ENCODE results near the gene C17orf100.

C17orf100 gene

DNA sequence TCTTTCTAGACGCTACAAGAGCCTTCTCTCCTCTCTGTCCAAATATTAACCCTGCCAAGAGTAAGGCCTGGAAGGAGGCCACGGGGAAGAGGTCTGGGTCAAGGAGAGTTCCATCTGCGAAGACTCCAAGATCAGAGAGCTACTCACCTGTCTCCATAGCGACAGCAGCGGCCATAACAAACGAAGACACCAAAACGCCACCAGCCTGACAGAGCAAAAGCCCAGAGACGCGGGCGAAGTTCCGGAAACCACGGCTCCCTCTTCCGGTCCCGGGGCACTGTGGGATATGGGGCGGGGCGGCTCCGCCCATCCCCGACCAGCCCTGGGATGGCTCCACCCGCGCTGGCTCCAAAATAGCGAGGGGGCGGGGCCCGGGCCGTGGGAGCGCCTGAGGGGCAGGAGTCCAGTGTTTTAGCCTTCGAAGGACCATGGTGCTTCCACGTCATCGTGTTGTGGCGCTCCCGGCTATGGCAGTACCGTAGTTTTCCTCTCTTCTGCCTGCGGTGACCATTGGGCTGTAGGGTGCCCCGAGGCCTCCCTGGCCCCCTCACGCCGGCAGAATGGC is at the start of gene C17orf100, which contains the start of gene MED31:
Gene C17orf100, plus strand, starts transcription at position 409 of the 565 bp plus-strand sequence. Its CDS starts 152 bp downstream, at position 561.
Gene MED31, minus strand, starts transcription at position 252 of the 565 bp plus-strand sequence. Its CDS starts 77 bp downstream, at position 175.
- DNase-seq (ENCODE audit: low spot score) = peak; percentile 92

- DNase-seq (ENCODE audit: low spot score) = no peak
These were observed 49.4 kb upstream of the C17orf100 start for GRCh38 chr17:6602141-6602540.

DNA sequence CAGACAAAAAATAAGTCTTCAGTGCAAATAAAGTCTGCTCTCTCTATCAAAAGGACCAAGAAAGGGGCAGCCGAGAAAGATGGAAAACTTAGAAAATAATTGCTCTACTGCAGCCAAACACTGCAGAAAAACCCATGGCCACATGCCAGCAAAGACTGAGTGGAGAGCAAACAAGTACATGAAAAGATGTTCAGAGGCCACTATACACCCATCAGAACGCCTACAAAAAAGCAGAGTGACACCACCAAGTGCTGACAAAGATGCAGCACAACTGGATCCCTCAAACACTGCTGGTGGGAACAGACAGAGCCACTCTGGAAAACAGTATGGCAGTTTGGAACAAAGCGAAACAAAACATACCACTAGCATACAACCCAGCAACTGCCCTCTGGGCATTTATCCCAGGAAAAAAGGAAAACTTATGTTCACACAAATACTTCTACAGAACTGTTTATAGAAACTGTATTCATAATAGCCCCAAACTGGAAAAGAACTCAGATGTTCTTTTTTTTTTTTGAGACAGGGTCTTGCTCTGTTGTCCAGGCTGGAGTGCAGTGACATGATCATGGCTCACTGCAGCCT is 47.7 kb upstream of the C17orf100 start:
- peak; percentile 5 for DNase-seq (ENCODE audit: low spot score)

DNA sequence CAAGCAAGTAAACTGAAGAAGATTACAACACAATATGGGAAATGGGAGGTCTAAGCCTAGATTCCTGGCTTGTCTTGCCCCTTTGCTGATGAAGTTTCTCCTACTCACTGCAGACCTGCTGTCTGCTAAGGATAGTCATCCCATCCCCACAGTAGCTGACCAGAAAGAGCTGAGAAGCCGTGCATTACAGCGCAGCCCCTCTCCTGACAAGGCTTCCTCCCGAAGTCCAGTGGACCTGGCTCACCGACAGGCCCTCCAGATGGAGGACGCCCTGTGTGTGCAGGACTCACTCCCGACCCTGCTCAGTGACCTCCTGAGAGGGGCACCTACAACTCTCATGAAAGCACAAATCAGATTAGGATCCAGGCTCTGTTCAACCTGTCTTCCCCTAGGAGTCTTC is 46.4 kb upstream of the C17orf100 start:
- DNase-seq (ENCODE audit: low spot score) = no peak

- no peak for DNase-seq (ENCODE audit: low spot score)
These were observed 43.2 kb upstream of the C17orf100 start for GRCh38 chr17:6608321-6608720.

- DNase-seq (ENCODE audit: low spot score) = no peak
These were observed 41.6 kb upstream of the C17orf100 start for GRCh38 chr17:6610011-6610410.

- no peak for DNase-seq (ENCODE audit: low spot score)
These were observed 40.3 kb upstream of the C17orf100 start for GRCh38 chr17:6611231-6611630.

GRCh38 chr17:6623941-6624340 is 27.6 kb upstream of the C17orf100 start:
- no peak for DNase-seq (ENCODE audit: low spot score)

GRCh38 chr17:6626616-6627015 is 24.9 kb upstream of the C17orf100 start:
- DNase-seq (ENCODE audit: low spot score) = no peak

GRCh38 chr17:6627019-6627418 is 24.5 kb upstream of the C17orf100 start:
- no peak for DNase-seq (ENCODE audit: low spot score)

DNA sequence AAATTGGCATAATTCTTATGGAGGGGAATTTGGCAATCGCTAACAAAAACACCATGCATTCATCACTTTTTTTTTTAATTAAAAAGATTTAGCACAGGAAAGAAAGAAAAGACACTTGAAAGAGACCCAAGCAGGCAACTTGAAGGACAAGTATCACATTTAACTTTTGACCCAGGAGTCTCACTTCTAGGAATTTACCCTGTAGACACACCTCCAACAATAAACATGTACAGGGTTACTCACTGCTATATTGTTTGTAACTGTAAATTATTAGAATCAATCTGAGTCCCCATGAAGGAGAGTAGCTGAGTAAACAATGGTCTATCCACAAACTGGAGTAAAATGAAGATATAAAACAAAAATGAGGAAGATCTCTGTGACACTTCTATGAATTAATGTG is 21.2 kb upstream of the C17orf100 start:
- DNase-seq (ENCODE audit: low spot score) = no peak

GRCh38 chr17:6632530-6632929 is 19.0 kb upstream of the C17orf100 start:
- no peak for DNase-seq (ENCODE audit: low spot score)

- no peak for DNase-seq (ENCODE audit: low spot score)
These were observed 18.3 kb upstream of the C17orf100 start for GRCh38 chr17:6633263-6633662.

- no peak for DNase-seq (ENCODE audit: low spot score)
These were observed 15.5 kb upstream of the C17orf100 start for GRCh38 chr17:6636105-6636504.

GRCh38 chr17:6636616-6637457 is 14.7 kb upstream of the C17orf100 start:
- no peak for DNase-seq (ENCODE audit: low spot score)

DNA sequence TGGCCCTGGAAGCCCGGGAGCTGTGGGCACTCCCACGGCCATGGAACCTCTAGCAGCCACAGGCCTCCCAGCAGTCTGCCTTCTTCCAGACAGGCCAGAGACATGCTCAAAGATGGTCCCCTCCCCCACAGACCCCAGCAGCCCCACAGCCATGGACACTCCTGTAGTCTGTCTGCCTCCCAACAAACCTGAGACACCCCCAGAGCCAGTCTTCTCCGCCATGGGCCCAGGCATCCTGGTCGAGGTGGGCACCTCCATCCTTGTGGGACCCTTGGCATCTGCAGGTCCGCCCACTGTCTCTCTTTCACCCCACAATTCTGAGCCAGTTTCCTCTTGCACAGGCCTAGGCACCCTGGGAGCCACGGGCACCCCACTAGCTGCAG is 14.1 kb upstream of the C17orf100 start:
- DNase-seq (ENCODE audit: low spot score) = no peak

GRCh38 chr17:6638046-6638908 is 13.3 kb upstream of the C17orf100 start:
- no peak for DNase-seq (ENCODE audit: low spot score)

DNA sequence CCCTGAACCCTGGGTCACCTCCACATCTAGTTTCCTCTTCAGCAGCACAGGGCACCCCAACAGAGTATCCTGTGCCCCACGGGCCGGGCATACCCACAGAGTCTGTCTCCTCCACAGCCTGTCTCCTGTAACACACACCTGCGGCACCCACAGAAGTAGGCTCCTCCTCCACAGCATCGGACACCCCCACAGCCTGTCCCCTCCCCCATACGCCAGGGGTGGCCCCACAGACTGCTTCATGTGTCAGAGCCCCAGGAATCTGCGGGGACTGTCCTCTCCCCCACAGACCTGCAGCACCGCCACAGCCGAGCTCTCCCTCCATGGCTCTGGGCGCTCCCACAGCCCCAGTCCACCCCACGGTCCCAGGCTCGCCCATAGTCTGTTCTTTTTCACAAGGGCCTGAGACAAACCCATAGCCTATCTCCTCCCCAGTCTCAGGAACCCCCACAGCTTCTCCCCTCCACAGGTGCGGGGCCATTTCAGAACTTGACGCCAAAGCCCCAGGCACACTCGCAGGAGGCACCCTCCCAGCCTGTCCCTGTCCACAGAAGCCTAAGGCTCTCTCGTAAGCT is 12.5 kb upstream of the C17orf100 start:
- DNase-seq (ENCODE audit: low spot score) = no peak

DNA sequence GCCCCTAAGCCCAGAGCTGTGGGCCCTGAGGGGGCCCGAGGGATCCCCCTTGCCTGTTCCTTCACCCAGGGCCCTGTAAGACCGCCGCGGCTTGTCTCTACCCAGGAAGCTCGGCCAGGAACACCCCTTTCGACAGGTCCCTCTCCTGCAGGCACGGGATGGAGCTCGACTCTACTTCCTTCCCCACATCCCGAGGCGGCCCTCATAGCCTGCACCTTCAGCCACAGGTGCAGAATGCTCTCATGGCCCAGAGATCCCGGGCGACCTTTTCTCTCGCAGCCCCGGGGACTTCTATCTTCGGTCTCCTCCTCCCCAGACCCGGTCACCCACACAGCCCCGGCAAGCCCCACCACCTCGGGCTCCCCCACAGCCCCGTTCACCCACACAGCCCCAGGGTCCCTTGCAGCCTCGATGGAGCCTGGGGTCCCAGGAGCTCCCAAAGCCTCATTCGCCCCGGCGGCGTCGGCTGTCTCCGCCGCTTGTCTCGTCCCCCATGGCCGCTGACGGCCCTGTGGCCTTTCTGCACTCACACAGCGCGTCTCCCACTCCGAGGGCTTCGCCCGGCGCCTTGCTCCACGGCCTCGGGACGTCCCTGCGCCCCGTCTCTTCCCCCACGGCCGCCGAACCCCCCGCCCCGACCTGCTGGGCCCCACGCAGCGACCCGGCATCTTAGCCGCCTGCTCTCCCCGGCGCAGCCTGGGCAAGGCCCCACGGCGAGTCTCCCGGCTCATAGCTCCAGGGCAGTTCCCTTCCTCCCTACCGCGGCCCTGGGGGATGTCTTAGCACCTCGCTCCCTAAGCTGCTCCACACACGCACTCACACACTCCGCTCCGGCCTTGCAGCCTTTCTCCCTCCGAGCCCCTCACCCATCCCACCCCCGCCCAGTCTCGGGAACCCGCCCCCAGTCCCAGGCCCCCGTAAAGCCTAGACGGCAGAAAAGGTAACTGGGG is 11.7 kb upstream of the C17orf100 start:
- DNase-seq (ENCODE audit: low spot score) = no peak

DNA sequence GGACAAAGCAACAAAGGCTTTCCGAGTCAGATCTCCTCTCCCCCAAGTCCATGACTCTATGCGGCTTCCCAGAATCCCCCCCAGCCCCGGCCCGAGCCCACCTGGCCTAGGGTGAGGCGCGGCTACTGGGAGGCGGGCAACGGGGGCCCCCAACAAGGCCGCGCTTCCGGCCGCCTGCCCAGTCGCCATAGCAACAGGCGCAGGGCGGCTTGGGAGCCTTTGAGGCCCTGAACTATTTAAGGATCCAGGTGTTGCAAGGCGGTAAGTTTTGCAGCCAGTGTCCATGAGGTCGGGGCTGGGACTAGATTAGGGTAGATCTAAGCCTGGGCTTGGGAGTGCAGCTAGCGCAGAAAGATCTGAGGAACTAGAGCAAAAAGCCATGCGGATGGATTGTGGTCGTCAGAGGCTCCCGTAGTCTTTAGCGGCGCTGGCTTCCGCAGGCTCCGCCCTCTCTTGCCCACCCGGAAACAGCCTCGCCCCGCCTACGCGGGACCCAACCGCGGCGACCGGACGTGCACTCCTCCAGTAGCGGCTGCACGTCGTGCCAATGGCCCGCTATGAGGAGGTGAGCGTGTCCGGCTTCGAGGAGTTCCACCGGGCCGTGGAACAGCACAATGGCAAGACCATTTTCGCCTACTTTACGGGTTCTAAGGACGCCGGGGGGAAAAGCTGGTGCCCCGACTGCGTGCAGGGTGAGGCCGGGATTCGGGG is 10.9 kb upstream of the C17orf100 start, which contains the start of the genes KIAA0753 and TXNDC17:
Gene KIAA0753, minus strand, starts transcription at position 176 of the 711 bp plus-strand sequence. CDS start 5,608 bp downstream, outside the sequence.
Gene TXNDC17, plus strand, starts transcription at position 525 of the 711 bp plus-strand sequence. Its CDS starts 23 bp downstream, at position 548.
- peak; percentile 86 for DNase-seq (ENCODE audit: low spot score)

Measured in cerebellar cortex (tissue), 1 donor.